Ishikawa (cell line): Measurements from ENCODE around the gene C1orf105.
A peak's percentile ranks its signal among the peaks of the same experiment; 100 is the strongest.

Experiments
- CEBPB ChIP-seq: IDR thresholded peaks from 2 replicates; pipeline ENCODE4 v1.6.1; 2012
- CREB1 ChIP-seq: IDR thresholded peaks from 2 replicates; pipeline ENCODE4 v1.6.1; 2012; ENCODE audit warnings: low read depth
- EGR1 ChIP-seq: IDR thresholded peaks from 2 replicates; pipeline ENCODE4 v1.6.1; 2012
- EP300 ChIP-seq: IDR thresholded peaks from 2 replicates; pipeline ENCODE4 v1.6.1; 2012; ENCODE audit warnings: borderline replicate concordance
- FOXM1 ChIP-seq: IDR thresholded peaks from 2 replicates; pipeline ENCODE4 v1.6.1; 2012; ENCODE audit warnings: low read depth, borderline replicate concordance
- MAX ChIP-seq: IDR thresholded peaks from 2 replicates; pipeline ENCODE4 v1.6.1; 2012
- NFIC ChIP-seq: IDR thresholded peaks from 2 replicates; pipeline ENCODE4 v1.6.1; 2012
- RAD21 ChIP-seq: IDR thresholded peaks from 2 replicates; pipeline ENCODE4 v1.6.1; 2012; ENCODE audit warnings: low read depth
- REST ChIP-seq: IDR thresholded peaks from 2 replicates; pipeline ENCODE4 v1.6.1; 2012; ENCODE audit warnings: low read depth, mild to moderate bottlenecking
- TAF1 ChIP-seq: IDR thresholded peaks from 2 replicates; pipeline ENCODE4 v1.6.1; 2012; ENCODE audit warnings: low read depth, mild to moderate bottlenecking
- TCF12 ChIP-seq: IDR thresholded peaks from 2 replicates; pipeline ENCODE4 v1.6.1; 2012; ENCODE audit warnings: low read depth
- TEAD4 ChIP-seq: IDR thresholded peaks from 2 replicates; pipeline ENCODE4 v1.6.1; 2012
- USF1 ChIP-seq: IDR thresholded peaks from 2 replicates; pipeline ENCODE4 v1.6.1; 2012
- YY1 ChIP-seq: IDR thresholded peaks from 2 replicates; pipeline ENCODE4 v1.6.1; 2012; ENCODE audit warnings: low read depth
- ZBTB7A ChIP-seq: IDR thresholded peaks from 2 replicates; pipeline ENCODE4 v1.6.1; 2012; ENCODE audit warnings: low read depth

Gene C1orf105

GRCh38 chr1:172425339-172425738 is 4.9 kb downstream of the C1orf105 start:
- TF ChIP-seq CEBPB (no peak), RAD21 (no peak)

- no peak for TF ChIP-seq TEAD4
- no peak for TF ChIP-seq EP300
- TF ChIP-seq FOXM1 = no peak
- TF ChIP-seq EGR1 = no peak
- no peak for TF ChIP-seq YY1
- no peak for TF ChIP-seq MAX
- TF ChIP-seq ZBTB7A = no peak
- no peak for TF ChIP-seq REST
- no peak for TF ChIP-seq NFIC
- TF ChIP-seq TCF12 = no peak
- TF ChIP-seq TAF1 = no peak
- no peak for TF ChIP-seq CEBPB
- TF ChIP-seq CREB1 = no peak
- no peak for TF ChIP-seq RAD21
- no peak for TF ChIP-seq USF1
These were observed 6.7 kb downstream of the C1orf105 start for GRCh38 chr1:172427191-172427590.

- TF ChIP-seq CREB1 (no peak), EGR1 (no peak), TEAD4 (0 out of 2 replicates have a peak, but pooled peaks have one; percentile 27), RAD21 (peak; percentile 88)
These were observed 9.0 kb downstream of the C1orf105 start for GRCh38 chr1:172429331-172430127.

- no peak for TF ChIP-seq TAF1
- no peak for TF ChIP-seq TEAD4
- no peak for TF ChIP-seq RAD21
- TF ChIP-seq ZBTB7A = no peak
- no peak for TF ChIP-seq CREB1
- TF ChIP-seq USF1 = no peak
- TF ChIP-seq CEBPB = no peak
- TF ChIP-seq MAX = no peak
- no peak for TF ChIP-seq TCF12
- TF ChIP-seq EGR1 = no peak
- no peak for TF ChIP-seq YY1
- no peak for TF ChIP-seq FOXM1
- TF ChIP-seq REST = no peak
These were observed 9.6 kb downstream of the C1orf105 start for GRCh38 chr1:172430128-172430454.

GRCh38 chr1:172431204-172431603 is 10.7 kb downstream of the C1orf105 start:
- TF ChIP-seq TCF12 = no peak

GRCh38 chr1:172431721-172432192 is 11.3 kb downstream of the C1orf105 start:
- TF ChIP-seq TEAD4 (no peak), USF1 (no peak), TCF12 (no peak)
